Activated CD4-positive, alpha-beta T cell treated with anti-CD3 and anti-CD28 coated beads, Interleukin-2, Interleukin-6, amounts not matched to agents 100 ng/mL and 50 ng/mL, durations not matched to agents 16 hours and 8 hours (primary cell): ENCODE measurements around the gene TEK.

Experiments
- DNase-seq: peaks from one replicate; pipeline ENCODE4 v3.0.0-alpha.2; 2020

Gene TEK

GRCh38 chr9:27125030-27125429 is 16.0 kb downstream of the TEK start:
- no peak for DNase-seq

GRCh38 chr9:27125936-27126335 is 16.9 kb downstream of the TEK start:
- DNase-seq = no peak

- DNase-seq = no peak
Measured at GRCh38 chr9:27126670-27127069, 17.6 kb downstream of the TEK start.

- DNase-seq = no peak
Measured at GRCh38 chr9:27129221-27129620, 20.2 kb downstream of the TEK start.

- DNase-seq = no peak
Measured at GRCh38 chr9:27131731-27132130, 22.7 kb downstream of the TEK start.

GRCh38 chr9:27133817-27134216 is 24.8 kb downstream of the TEK start:
- DNase-seq = no peak

GRCh38 chr9:27142299-27142930 is 33.4 kb downstream of the TEK start:
- DNase-seq = no peak

GRCh38 chr9:27145143-27145542 is 36.1 kb downstream of the TEK start:
- no peak for DNase-seq

- no peak for DNase-seq
Measured at GRCh38 chr9:27149651-27150050, 40.6 kb downstream of the TEK start.

GRCh38 chr9:27150746-27151406 is 41.9 kb downstream of the TEK start:
- DNase-seq = no peak

- DNase-seq = no peak
Measured at GRCh38 chr9:27151693-27152404, 42.8 kb downstream of the TEK start.

- DNase-seq = no peak
Measured at GRCh38 chr9:27152405-27152718, 43.3 kb downstream of the TEK start.

GRCh38 chr9:27154908-27155307 is 45.9 kb downstream of the TEK start:
- DNase-seq = no peak

- no peak for DNase-seq
Measured at GRCh38 chr9:27157097-27157496, 48.1 kb downstream of the TEK start.

- no peak for DNase-seq
Measured at GRCh38 chr9:27157736-27158135, 48.7 kb downstream of the TEK start.

GRCh38 chr9:27160636-27161035 is 51.6 kb downstream of the TEK start:
- no peak for DNase-seq

- no peak for DNase-seq
Measured at GRCh38 chr9:27162045-27162444, 53.0 kb downstream of the TEK start.

- DNase-seq = no peak
Measured at GRCh38 chr9:27165068-27165467, 56.0 kb downstream of the TEK start.

- no peak for DNase-seq
Measured at GRCh38 chr9:27165670-27166069, 56.6 kb downstream of the TEK start.

GRCh38 chr9:27168496-27168895 is 59.5 kb downstream of the TEK start:
- DNase-seq = no peak

GRCh38 chr9:27168951-27169350 is 59.9 kb downstream of the TEK start:
- no peak for DNase-seq

GRCh38 chr9:27176971-27177370 is 67.9 kb downstream of the TEK start:
- DNase-seq = no peak

- no peak for DNase-seq
Measured at GRCh38 chr9:27179245-27179865, 70.3 kb downstream of the TEK start.

GRCh38 chr9:27181381-27181780 is 72.4 kb downstream of the TEK start:
- no peak for DNase-seq
